WERI-Rb-1 (cell line): ENCODE data around the gene PRLR.

ENCODE experiments used
- DNase-seq: peaks from one replicate; pipeline ENCODE4 v3.0.0-alpha.2; 2020
- H3K27ac ChIP-seq: fragments of 250-450 bp; sonication (Bioruptor Pico); 2 replicates; pipeline ENCODE4 v1.5.1; 2020; ENCODE audit warnings: mild to moderate bottlenecking, moderate library complexity
- H3K27me3 ChIP-seq: fragments of 250-450 bp; sonication (Bioruptor Pico); 2 replicates; pipeline ENCODE4 v1.5.1; 2021; ENCODE audit warnings: mild to moderate bottlenecking, low read depth, moderate library complexity; ENCODE audit not compliant: insufficient read depth, severe bottlenecking
- H3K36me3 ChIP-seq: fragments of 250-450 bp; sonication (Bioruptor Pico); 2 replicates; pipeline ENCODE4 v1.5.1; 2020; ENCODE audit warnings: mild to moderate bottlenecking, moderate library complexity
- H3K4me3 ChIP-seq: 2 replicates; pipeline ENCODE4 v1.5.1; 2011; ENCODE audit warnings: low read depth, mild to moderate bottlenecking, control low read depth, low read length
- H3K9me3 ChIP-seq: fragments of 250-450 bp; sonication (Bioruptor Pico); 2 replicates; pipeline ENCODE4 v1.5.1; 2021; ENCODE audit warnings: mild to moderate bottlenecking, moderate library complexity; ENCODE audit not compliant: severe bottlenecking
- TF ChIP-seq, protein P1 (sequence below): IDR thresholded peaks from 2 replicates; pipeline ENCODE4 v1.5.1; 2011; ENCODE audit warnings: low read depth, mild to moderate bottlenecking, control low read depth, inconsistent platforms, low read length

Gene PRLR

DNA sequence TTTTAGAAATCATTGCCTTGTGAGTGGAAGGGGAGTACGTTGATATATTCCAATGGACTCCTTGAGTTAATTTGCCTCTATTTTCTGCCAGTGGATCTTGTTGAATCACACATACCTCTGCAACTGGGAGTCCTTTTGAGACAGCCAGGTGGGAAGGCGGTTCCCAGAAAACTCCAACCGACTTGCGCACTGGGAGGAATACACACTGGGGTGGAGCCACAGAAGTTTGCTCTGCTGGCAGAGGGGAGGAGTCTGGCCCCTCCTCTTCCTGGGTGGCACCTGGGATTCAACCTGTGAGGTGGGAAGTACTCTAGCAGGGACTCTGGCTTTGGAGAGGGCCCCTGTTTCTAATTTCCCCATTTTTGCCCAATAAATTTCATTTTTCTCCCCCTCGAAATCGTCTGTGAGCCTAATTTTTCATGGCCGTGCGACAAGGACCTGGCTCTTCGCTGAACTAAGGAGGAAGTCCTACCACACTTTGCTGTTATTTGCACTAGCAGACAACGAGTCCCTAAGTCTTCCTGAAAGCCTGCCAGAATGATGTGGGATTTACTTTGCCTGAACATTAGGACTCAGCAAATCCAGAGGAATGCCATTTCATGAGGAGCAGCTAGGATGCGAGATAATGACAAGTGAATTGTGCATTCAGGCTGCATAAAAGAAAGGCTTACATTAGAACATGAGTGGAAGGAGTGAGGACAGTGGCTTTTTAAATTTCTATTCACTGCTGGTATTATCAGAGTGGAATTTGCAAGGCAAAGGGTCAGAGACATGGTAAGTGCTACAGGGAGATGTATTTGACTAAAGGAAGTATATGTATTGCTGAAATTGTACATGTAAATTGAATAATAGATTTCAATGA lies 67.2 kb downstream of the PRLR start:
- Histone ChIP-seq H3K36me3 (no peaks in the 10 kb centered on the region), H3K4me3 (no peak overlapping the region), H3K27ac (no peak overlapping the region), H3K9me3 (no peaks in the 10 kb centered on the region), H3K27me3 (peaks cover 72% of the 10 kb centered on the region)
- no peak for DNase-seq
- TF ChIP-seq, protein P1, sequence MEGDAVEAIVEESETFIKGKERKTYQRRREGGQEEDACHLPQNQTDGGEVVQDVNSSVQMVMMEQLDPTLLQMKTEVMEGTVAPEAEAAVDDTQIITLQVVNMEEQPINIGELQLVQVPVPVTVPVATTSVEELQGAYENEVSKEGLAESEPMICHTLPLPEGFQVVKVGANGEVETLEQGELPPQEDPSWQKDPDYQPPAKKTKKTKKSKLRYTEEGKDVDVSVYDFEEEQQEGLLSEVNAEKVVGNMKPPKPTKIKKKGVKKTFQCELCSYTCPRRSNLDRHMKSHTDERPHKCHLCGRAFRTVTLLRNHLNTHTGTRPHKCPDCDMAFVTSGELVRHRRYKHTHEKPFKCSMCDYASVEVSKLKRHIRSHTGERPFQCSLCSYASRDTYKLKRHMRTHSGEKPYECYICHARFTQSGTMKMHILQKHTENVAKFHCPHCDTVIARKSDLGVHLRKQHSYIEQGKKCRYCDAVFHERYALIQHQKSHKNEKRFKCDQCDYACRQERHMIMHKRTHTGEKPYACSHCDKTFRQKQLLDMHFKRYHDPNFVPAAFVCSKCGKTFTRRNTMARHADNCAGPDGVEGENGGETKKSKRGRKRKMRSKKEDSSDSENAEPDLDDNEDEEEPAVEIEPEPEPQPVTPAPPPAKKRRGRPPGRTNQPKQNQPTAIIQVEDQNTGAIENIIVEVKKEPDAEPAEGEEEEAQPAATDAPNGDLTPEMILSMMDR = no peak

DNA sequence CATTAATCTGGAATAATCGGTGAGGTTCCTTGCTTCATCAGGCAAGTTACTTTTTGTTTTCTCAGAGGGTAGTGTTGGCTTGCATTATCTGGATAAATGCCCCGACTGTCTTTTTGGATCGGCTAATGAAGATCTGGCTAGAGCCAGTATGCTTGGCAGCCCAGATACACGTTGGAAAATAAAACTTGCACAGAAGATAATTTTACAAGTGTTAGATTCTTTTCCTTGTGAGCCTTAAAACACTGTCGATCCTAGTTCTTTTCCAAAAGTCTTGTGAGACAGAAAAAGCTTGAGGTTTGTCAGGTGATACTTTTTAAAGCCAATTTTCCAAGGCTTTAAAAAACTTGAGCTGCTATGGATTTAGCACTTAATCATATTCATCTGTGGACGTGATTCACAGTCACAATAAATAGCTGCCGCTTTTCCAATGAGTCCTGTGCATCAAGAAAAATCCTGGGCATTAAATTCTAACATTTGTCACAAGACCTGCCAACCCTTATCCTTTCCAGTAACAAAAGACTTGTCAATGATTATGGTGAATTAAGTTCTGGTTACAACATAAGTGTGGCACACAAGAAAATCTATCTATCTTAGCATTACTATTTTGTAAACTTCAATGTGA lies 68.5 kb downstream of the PRLR start:
- DNase-seq = no peak
- Histone ChIP-seq H3K4me3 (no peak overlapping the region), H3K9me3 (no peaks in the 10 kb centered on the region), H3K27me3 (peaks cover 83% of the 10 kb centered on the region), H3K27ac (no peak overlapping the region), H3K36me3 (no peaks in the 10 kb centered on the region)
- TF ChIP-seq, protein P1 = no peak

DNA sequence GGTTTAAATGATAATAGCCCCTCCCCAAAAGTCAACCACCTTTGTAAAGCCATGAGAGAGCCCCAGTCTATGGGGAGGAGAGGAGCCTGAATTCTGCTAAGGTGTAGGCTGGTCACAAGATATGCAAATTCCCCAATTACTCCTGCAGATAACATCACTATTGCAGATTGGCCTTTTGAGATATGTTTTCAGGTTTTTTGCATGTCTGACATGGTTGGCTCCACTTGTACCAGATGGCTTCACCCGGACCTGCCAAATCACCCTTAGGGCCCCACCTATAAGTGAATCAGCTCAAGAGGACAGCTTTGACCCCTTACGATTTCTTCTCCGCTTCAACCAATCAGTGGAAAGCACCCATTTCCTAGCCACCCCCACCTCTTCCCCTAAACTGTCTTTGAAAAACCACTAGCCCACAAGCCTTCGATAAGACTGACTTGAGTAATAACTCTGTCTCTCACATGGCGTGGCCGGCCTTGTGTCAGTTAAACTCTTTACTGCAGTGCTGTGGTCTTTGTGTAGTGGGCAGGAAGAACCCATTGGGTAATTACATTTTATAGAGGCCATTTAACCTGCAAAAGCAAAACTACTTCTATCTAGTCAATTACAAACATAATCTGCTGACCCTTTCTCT lies 69.7 kb downstream of the PRLR start:
- TF ChIP-seq, protein P1 = no peak
- Histone ChIP-seq H3K36me3 (no peaks in the 10 kb centered on the region), H3K4me3 (no peak overlapping the region), H3K9me3 (no peaks in the 10 kb centered on the region), H3K27ac (no peak overlapping the region), H3K27me3 (peaks cover 85% of the 10 kb centered on the region)
- DNase-seq = no peak

- Histone ChIP-seq H3K27me3 (peaks cover 83% of the 10 kb centered on the region), H3K36me3 (no peaks in the 10 kb centered on the region), H3K27ac (no peak overlapping the region), H3K9me3 (no peaks in the 10 kb centered on the region), H3K4me3 (no peak overlapping the region)
- TF ChIP-seq, protein P1 = no peak
- no peak for DNase-seq
Observed at GRCh38 chr5:35159370-35159742, 70.9 kb downstream of the PRLR start.

- no peaks in the 10 kb centered on the region for H3K36me3 ChIP-seq
- H3K27ac ChIP-seq = no peak overlapping the region
- TF ChIP-seq, protein P1 = no peak
- no peaks in the 10 kb centered on the region for H3K9me3 ChIP-seq
- DNase-seq = no peak
- peaks cover 80% of the 10 kb centered on the region for H3K27me3 ChIP-seq
- H3K4me3 ChIP-seq = no peak overlapping the region
Observed at GRCh38 chr5:35158622-35159369, 71.5 kb downstream of the PRLR start.
